Stimulated activated CD8-positive, alpha-beta memory T cell treated with anti-CD3 and anti-CD28 coated beads, Interleukin-7, amount 100 ng/mL, for 48 hours (primary cell): Measurements from ENCODE around the gene FSD1.
"Not testable (repeated sequence)": the region's sequence is repeated elsewhere in the genome, so short reads cannot be mapped to it uniquely, and the experiment has no call there.

ENCODE experiments used
- DNase-seq, 2 donors: peaks; one replicate each; pipeline ENCODE4 v3.0.0-alpha.2; 2020; ENCODE audit warnings: low read depth in 1 of 2; ENCODE audit errors: extremely low read depth in 1 of 2

The FSD1 gene

GRCh38 chr19:4342314-4342614 is 37.9 kb downstream of the FSD1 start:
- DNase-seq: no peak

GRCh38 chr19:4342615-4343369 is 38.4 kb downstream of the FSD1 start:
- DNase-seq: peak; percentile 77 to 92

GRCh38 chr19:4343370-4344307 is 39.2 kb downstream of the FSD1 start, which contains the start of gene MPND:
MPND (plus strand) TSS chr19:4343562; CDS start chr19:4343594, 32 bp downstream.
- DNase-seq: peak; percentile 83 to 85

- no peak for DNase-seq
Observed at GRCh38 chr19:4345342-4346019, 41.1 kb downstream of the FSD1 start.

GRCh38 chr19:4346020-4346383 is 41.6 kb downstream of the FSD1 start:
- DNase-seq: no peak

GRCh38 chr19:4347521-4347920 is 43.1 kb downstream of the FSD1 start:
- no peak for DNase-seq

- DNase-seq: not testable (repeated sequence)
Observed at GRCh38 chr19:4349225-4349624, 44.8 kb downstream of the FSD1 start.

- DNase-seq: no peak
Observed at GRCh38 chr19:4350111-4350510, 45.7 kb downstream of the FSD1 start.

- DNase-seq: no peak
Observed at GRCh38 chr19:4350726-4351125, 46.3 kb downstream of the FSD1 start.

- DNase-seq: no peak
Observed at GRCh38 chr19:4352701-4353121, 48.3 kb downstream of the FSD1 start.

- DNase-seq: no peak
Observed at GRCh38 chr19:4354282-4354681, 49.9 kb downstream of the FSD1 start.

- DNase-seq: no peak
Observed at GRCh38 chr19:4354897-4355296, 50.5 kb downstream of the FSD1 start.

- no peak for DNase-seq
Observed at GRCh38 chr19:4357095-4357797, 52.8 kb downstream of the FSD1 start.

GRCh38 chr19:4357921-4358326 is 53.5 kb downstream of the FSD1 start:
- DNase-seq: no peak

- DNase-seq: no peak
Observed at GRCh38 chr19:4358709-4359626, 54.6 kb downstream of the FSD1 start.

- no peak for DNase-seq
Observed at GRCh38 chr19:4359627-4360000, 55.2 kb downstream of the FSD1 start.

- no peak for DNase-seq
Observed at GRCh38 chr19:4360081-4360569, 55.7 kb downstream of the FSD1 start.

GRCh38 chr19:4360641-4361151 is 56.3 kb downstream of the FSD1 start:
- DNase-seq: no peak
